GM23248 (cell line): Measurements from ENCODE around the gene IZUMO4. TPM values are rescaled to one million over a fixed set of nuclear protein-coding genes. Genes with fewer than 3 reads are reported as not detected.

Experiments
- DNase-seq: peaks from one replicate; pipeline ENCODE4 v3.0.0-alpha.2; 2015
- H2AFZ ChIP-seq: fragments of 200-600 bp; sonication (generic); 2 replicates; pipeline ENCODE4 v1.6.1; 2016; ENCODE audit warnings: antibody characterized with exemption
- H3F3A ChIP-seq: fragments of 200-600 bp; sonication (generic); 2 replicates; pipeline ENCODE4 v1.6.1; 2016; ENCODE audit warnings: mild to moderate bottlenecking, antibody characterized with exemption, mixed run types; ENCODE audit not compliant: insufficient read depth
- H3K27ac ChIP-seq: fragments of 200-600 bp; sonication (generic); 2 replicates; pipeline ENCODE4 v1.5.1; 2016; ENCODE audit warnings: mild to moderate bottlenecking
- H3K27me3 ChIP-seq: fragments of 200-600 bp; sonication (generic); replicated peaks from 2 replicates; pipeline ENCODE4 v1.6.1; 2016; ENCODE audit warnings: mild to moderate bottlenecking; ENCODE audit not compliant: insufficient read depth
- H3K36me3 ChIP-seq: fragments of 200-600 bp; sonication (generic); 2 replicates; pipeline ENCODE4 v1.6.1; 2016; ENCODE audit warnings: low read depth, mild to moderate bottlenecking
- H3K4me1 ChIP-seq: fragments of 200-600 bp; sonication (generic); 2 replicates; pipeline ENCODE4 v1.6.1; 2016; ENCODE audit warnings: mild to moderate bottlenecking; ENCODE audit not compliant: insufficient read depth
- H3K4me2 ChIP-seq: fragments of 200-600 bp; sonication (generic); one replicate; pipeline ENCODE4 v1.6.1; 2016; ENCODE audit warnings: mild to moderate bottlenecking; ENCODE audit not compliant: unreplicated experiment
- H3K4me3 ChIP-seq: fragments of 200-600 bp; sonication (generic); 2 replicates; pipeline ENCODE4 v1.5.1; 2016; ENCODE audit warnings: mild to moderate bottlenecking
- H3K79me2 ChIP-seq: fragments of 200-600 bp; sonication (generic); 2 replicates; pipeline ENCODE4 v1.6.1; 2016; ENCODE audit warnings: mild to moderate bottlenecking; ENCODE audit not compliant: insufficient read depth
- H3K9ac ChIP-seq: fragments of 200-600 bp; sonication (generic); 2 replicates; pipeline ENCODE4 v1.6.1; 2016; ENCODE audit warnings: mild to moderate bottlenecking
- H3K9me2 ChIP-seq: fragments of 200-600 bp; sonication (generic); 2 replicates; pipeline ENCODE4 v1.6.1; 2016; ENCODE audit warnings: mixed run types, mild to moderate bottlenecking, moderate library complexity; ENCODE audit not compliant: insufficient read depth
- H3K9me3 ChIP-seq: fragments of 200-600 bp; sonication (generic); one replicate; pipeline ENCODE4 v1.6.1; 2017; ENCODE audit warnings: low read depth
- H4K20me1 ChIP-seq: fragments of 200-600 bp; sonication (generic); 2 replicates; pipeline ENCODE4 v1.6.0; 2016; ENCODE audit not compliant: insufficient read depth
- EZH2 ChIP-seq: fragments of 200-600 bp; sonication (generic); IDR thresholded peaks from 2 replicates; pipeline ENCODE4 v1.6.1; 2018; ENCODE audit warnings: antibody characterized with exemption, mild to moderate bottlenecking; ENCODE audit not compliant: insufficient read depth, poor library complexity, severe bottlenecking
- EZH2phosphoT487 ChIP-seq: fragments of 200-600 bp; sonication (generic); IDR thresholded peaks from 2 replicates; pipeline ENCODE4 v1.6.1; 2018; ENCODE audit warnings: antibody characterized with exemption, moderate library complexity, mild to moderate bottlenecking, low read depth; ENCODE audit not compliant: insufficient read depth
- WGBS, 2 experiments: methylation state at CpG; one replicate each; pipeline ENCODE4 v1.1.6; 2015 to 2017; ENCODE audit warnings: low lambda C conversion rate in 2 of 2, low coverage in 1 of 2; ENCODE audit errors: missing lambda C conversion rate in 2 of 2; 5-methylcytosine and 5-hydroxymethylcytosine counted together
- in situ Hi-C: fragments of 300-500 bp; cut with MboI; formaldehyde crosslinking; loops from 2 replicates; pipeline ENCODE4 v1.15.0; 2020
- polyA plus RNA-seq: library from polyadenylated mRNA; unstranded; fragments of >200 nt; fragmentation: Nextera tagmentation; extraction: Ambion mirVana; gene quantifications from 2 replicates; pipeline ENCODE4 v1.2.1, GENCODE V29; 2016
- total RNA-seq: library from RNA; depleted of rRNA; stranded (reverse); fragments of >200 nt; shearing (Covaris generic); gene quantifications from 2 replicates; pipeline ENCODE4 v1.2.3, GENCODE V29; 2014

IZUMO4 gene
- total and polyA plus RNA-seq, 2 experiments from 2014 or later: 0.89 to 1.6 TPM

- Histone ChIP-seq H4K20me1 (no peaks in the 10 kb centered on the region), H3K4me3 (no peak overlapping the region), H3K4me2 (no peak overlapping the region), H3F3A (no peaks in the 10 kb centered on the region), H3K9me3 (no peaks in the 10 kb centered on the region), H3K9ac (no peak overlapping the region), H3K27me3 (no peaks in the 10 kb centered on the region), H3K4me1 (no peaks in the 10 kb centered on the region), H3K36me3 (no peaks in the 10 kb centered on the region; the same call in 1 of the 2 replicates), H3K79me2 (peaks cover 100% of the 10 kb centered on the region), H2AFZ (no peak overlapping the region), H3K9me2 (no peaks in the 10 kb centered on the region), H3K27ac (no peak overlapping the region)
- no peak for DNase-seq
- TF ChIP-seq EZH2 (no peak), EZH2phosphoT487 (no peak)
- in situ Hi-C loops: no loop called here
- 70 to 71% methylated on average over 23 of the region's 23 CpGs for WGBS, 2 experiments
These were observed 41.5 kb downstream of the IZUMO4 start for GRCh38 chr19:2138061-2138728.

- 84 to 86% methylated on average over 21 to 22 of the region's 22 CpGs for WGBS, 2 experiments
- H3K4me3 ChIP-seq: no peak overlapping the region
- no peak overlapping the region for H2AFZ ChIP-seq
- in situ Hi-C loops: no loop called here
- no peak for TF ChIP-seq EZH2phosphoT487
- TF ChIP-seq EZH2: no peak
- H4K20me1 ChIP-seq: no peaks in the 10 kb centered on the region
- no peaks in the 10 kb centered on the region; the same call in 1 of the 2 replicates for H3K36me3 ChIP-seq
- no peaks in the 10 kb centered on the region for H3K27me3 ChIP-seq
- H3F3A ChIP-seq: no peaks in the 10 kb centered on the region
- no peak overlapping the region for H3K4me2 ChIP-seq
- no peak overlapping the region for H3K9ac ChIP-seq
- no peaks in the 10 kb centered on the region for H3K4me1 ChIP-seq
- no peak overlapping the region for H3K27ac ChIP-seq
- no peaks in the 10 kb centered on the region for H3K9me2 ChIP-seq
- no peaks in the 10 kb centered on the region for H3K9me3 ChIP-seq
- peaks cover 100% of the 10 kb centered on the region for H3K79me2 ChIP-seq
- DNase-seq: no peak
These were observed 42.8 kb downstream of the IZUMO4 start for GRCh38 chr19:2139385-2140137.

- Histone ChIP-seq H3F3A (no peaks in the 10 kb centered on the region), H3K4me3 (no peak overlapping the region), H2AFZ (no peak overlapping the region), H4K20me1 (no peaks in the 10 kb centered on the region), H3K36me3 (no peaks in the 10 kb centered on the region; the same call in 1 of the 2 replicates), H3K4me2 (no peak overlapping the region), H3K9me3 (no peaks in the 10 kb centered on the region), H3K27ac (no peak overlapping the region), H3K27me3 (no peaks in the 10 kb centered on the region), H3K9me2 (no peaks in the 10 kb centered on the region), H3K79me2 (peaks cover 100% of the 10 kb centered on the region), H3K9ac (no peak overlapping the region), H3K4me1 (no peaks in the 10 kb centered on the region)
- 74 to 84% methylated on average over 14 of the region's 14 CpGs for WGBS, 2 experiments
- in situ Hi-C loops: no loop called here
- TF ChIP-seq EZH2phosphoT487: no peak
- TF ChIP-seq EZH2: no peak
- DNase-seq: no peak
These were observed 43.4 kb downstream of the IZUMO4 start for GRCh38 chr19:2140138-2140569.

GRCh38 chr19:2142173-2142829, 45.6 kb downstream of the IZUMO4 start:
- H4K20me1 ChIP-seq: 0 out of 2 replicates have a peak, but pooled peaks cover 1% of the 10 kb centered on the region
- H3K4me1 ChIP-seq: no peaks in the 10 kb centered on the region
- H3K4me3 ChIP-seq: no peak overlapping the region
- no peaks in the 10 kb centered on the region for H3F3A ChIP-seq
- H3K27ac ChIP-seq: no peak overlapping the region
- no peak overlapping the region for H3K4me2 ChIP-seq
- in situ Hi-C loops: no loop called here
- H3K79me2 ChIP-seq: peaks cover 100% of the 10 kb centered on the region
- no peak overlapping the region for H2AFZ ChIP-seq
- WGBS, 2 experiments: 95 to 98% methylated on average over 15 of the region's 15 CpGs
- no peaks in the 10 kb centered on the region for H3K27me3 ChIP-seq
- H3K9ac ChIP-seq: no peak overlapping the region
- no peaks in the 10 kb centered on the region for H3K9me2 ChIP-seq
- no peaks in the 10 kb centered on the region; the same call in 1 of the 2 replicates for H3K36me3 ChIP-seq
- TF ChIP-seq EZH2: no peak
- TF ChIP-seq EZH2phosphoT487: no peak
- DNase-seq: no peak
- no peaks in the 10 kb centered on the region for H3K9me3 ChIP-seq
